HEK293T (cell line): ENCODE results near the gene EHBP1.
A peak's percentile ranks its signal among the peaks of the same experiment; 100 is the strongest.

Source experiments
- CTCF ChIA-PET: fragments of 350-600 bp; formaldehyde crosslinking; extraction: SDS; loops from one replicate; lab custom pipeline; 2021; ENCODE audit warnings: antibody characterized with exemption, inconsistent platforms; lab: Yijun Ruan, JAX
- POLR2A ChIA-PET: fragments of 350-600 bp; formaldehyde crosslinking; extraction: SDS; loops from one replicate; lab custom pipeline; 2020; ENCODE audit warnings: antibody characterized with exemption, inconsistent platforms; lab: Yijun Ruan, JAX
- DNase-seq: peaks from one replicate; pipeline ENCODE4 v3.0.0; 2012; ENCODE audit warnings: mixed read lengths; ENCODE audit errors: extremely low spot score
- ARNT ChIP-seq: fragments of 450-650 bp; IDR thresholded peaks from 2 replicates; pipeline ENCODE4 v1.6.1; 2017; ENCODE audit warnings: mild to moderate bottlenecking
- BHLHE40 ChIP-seq: fragments of 450-650 bp; IDR thresholded peaks from 2 replicates; pipeline ENCODE4 v1.6.1; 2016; ENCODE audit warnings: mild to moderate bottlenecking, moderate library complexity, borderline replicate concordance
- CTBP1 ChIP-seq: fragments of 450-650 bp; IDR thresholded peaks from 2 replicates; pipeline ENCODE4 v1.6.1; 2016; ENCODE audit warnings: borderline replicate concordance
- ELF4 ChIP-seq: fragments of 450-650 bp; IDR thresholded peaks from 2 replicates; pipeline ENCODE4 v1.6.1; 2017; ENCODE audit warnings: antibody characterized with exemption
- FOXA1 ChIP-seq: fragments of 450-650 bp; IDR thresholded peaks from 2 replicates; pipeline ENCODE4 v1.6.1; 2016; ENCODE audit warnings: mild to moderate bottlenecking
- FOXK2 ChIP-seq: fragments of 450-650 bp; IDR thresholded peaks from 2 replicates; pipeline ENCODE4 v1.6.1; 2016; ENCODE audit warnings: mild to moderate bottlenecking
- FOXM1 ChIP-seq: fragments of 450-650 bp; IDR thresholded peaks from 2 replicates; pipeline ENCODE4 v1.6.1; 2017; ENCODE audit warnings: mild to moderate bottlenecking, borderline replicate concordance
- HDGF ChIP-seq: fragments of 450-650 bp; IDR thresholded peaks from 2 replicates; pipeline ENCODE4 v1.6.1; 2017; ENCODE audit warnings: antibody characterized with exemption, borderline replicate concordance
- L3MBTL2 ChIP-seq: fragments of 450-650 bp; conservative IDR thresholded peaks from 2 replicates; pipeline ENCODE4 v1.6.1; 2016; ENCODE audit warnings: mild to moderate bottlenecking
- LEF1 ChIP-seq: fragments of 450-650 bp; IDR thresholded peaks from 2 replicates; pipeline ENCODE4 v1.6.1; 2017; ENCODE audit warnings: mild to moderate bottlenecking, borderline replicate concordance
- NFRKB ChIP-seq: fragments of 450-650 bp; IDR thresholded peaks from 2 replicates; pipeline ENCODE4 v1.6.1; 2016; ENCODE audit warnings: mild to moderate bottlenecking, moderate library complexity
- SP1 ChIP-seq: fragments of 450-650 bp; IDR thresholded peaks from 2 replicates; pipeline ENCODE4 v1.6.1; 2017
- SUZ12 ChIP-seq: fragments of 450-650 bp; IDR thresholded peaks from 2 replicates; pipeline ENCODE4 v1.6.1; 2016; ENCODE audit warnings: mild to moderate bottlenecking
- TARDBP ChIP-seq: fragments of 450-650 bp; IDR thresholded peaks from 2 replicates; pipeline ENCODE4 v1.6.1; 2016
- ZNF384 ChIP-seq: fragments of 450-650 bp; IDR thresholded peaks from 2 replicates; pipeline ENCODE4 v1.6.1; 2016
- TF ChIP-seq, protein P1 (sequence below): fragments of 450-650 bp; IDR thresholded peaks from 2 replicates; pipeline ENCODE4 v1.6.1; 2016

The EHBP1 gene

DNA sequence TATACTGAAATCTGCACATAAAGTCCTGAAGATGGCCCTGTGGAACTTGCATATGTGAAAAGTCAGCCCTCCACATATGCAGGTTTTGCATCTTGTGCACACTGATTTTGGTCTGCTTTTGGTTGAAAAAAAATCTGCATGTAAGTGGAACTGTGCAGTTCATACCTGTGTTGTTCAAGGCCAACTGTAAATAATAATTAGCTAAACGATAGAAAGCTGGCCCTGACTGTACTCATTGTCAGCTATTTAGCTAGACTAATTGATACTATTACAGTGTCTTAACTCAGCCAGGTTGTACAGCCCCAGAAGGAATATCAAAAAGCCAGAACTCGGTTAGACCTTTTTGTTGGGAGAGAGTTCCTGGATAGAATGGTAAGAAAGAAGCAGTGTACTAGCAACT, 54.5 kb downstream of the EHBP1 start:
- CTCF ChIA-PET, result no interaction called here
- POLR2A ChIA-PET, result no interaction called here
- no peak for DNase-seq
- TF ChIP-seq ELF4, result no peak
- TF ChIP-seq FOXM1, result no peak
- no peak for TF ChIP-seq BHLHE40
- TF ChIP-seq LEF1, result no peak
- TF ChIP-seq CTBP1, result no peak
- no peak for TF ChIP-seq TARDBP
- TF ChIP-seq L3MBTL2, result no peak

GRCh38 chr2:62760555-62760954, 55.0 kb downstream of the EHBP1 start:
- ChIA-PET POLR2A (no interaction called here), CTCF (no interaction called here)
- DNase-seq, result no peak
- TF ChIP-seq TARDBP (no peak), SUZ12 (no peak), FOXM1 (no peak), CTBP1 (no peak)

- no peak for DNase-seq
- ChIA-PET POLR2A (no interaction called here), CTCF (no interaction called here)
- TF ChIP-seq, protein P1, sequence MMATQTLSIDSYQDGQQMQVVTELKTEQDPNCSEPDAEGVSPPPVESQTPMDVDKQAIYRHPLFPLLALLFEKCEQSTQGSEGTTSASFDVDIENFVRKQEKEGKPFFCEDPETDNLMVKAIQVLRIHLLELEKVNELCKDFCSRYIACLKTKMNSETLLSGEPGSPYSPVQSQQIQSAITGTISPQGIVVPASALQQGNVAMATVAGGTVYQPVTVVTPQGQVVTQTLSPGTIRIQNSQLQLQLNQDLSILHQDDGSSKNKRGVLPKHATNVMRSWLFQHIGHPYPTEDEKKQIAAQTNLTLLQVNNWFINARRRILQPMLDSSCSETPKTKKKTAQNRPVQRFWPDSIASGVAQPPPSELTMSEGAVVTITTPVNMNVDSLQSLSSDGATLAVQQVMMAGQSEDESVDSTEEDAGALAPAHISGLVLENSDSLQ, result no peak
- no peak for TF ChIP-seq CTBP1
- TF ChIP-seq ZNF384, result no peak
- TF ChIP-seq SP1, result no peak
- no peak for TF ChIP-seq HDGF
- TF ChIP-seq NFRKB, result no peak
- TF ChIP-seq BHLHE40, result no peak
- TF ChIP-seq LEF1, result no peak
- no peak for TF ChIP-seq FOXA1
- TF ChIP-seq L3MBTL2, result no peak
- no peak for TF ChIP-seq ARNT
- no peak for TF ChIP-seq ELF4
- no peak for TF ChIP-seq SUZ12
- no peak for TF ChIP-seq FOXM1
These were observed 60.3 kb downstream of the EHBP1 start for GRCh38 chr2:62765619-62766376.

DNA sequence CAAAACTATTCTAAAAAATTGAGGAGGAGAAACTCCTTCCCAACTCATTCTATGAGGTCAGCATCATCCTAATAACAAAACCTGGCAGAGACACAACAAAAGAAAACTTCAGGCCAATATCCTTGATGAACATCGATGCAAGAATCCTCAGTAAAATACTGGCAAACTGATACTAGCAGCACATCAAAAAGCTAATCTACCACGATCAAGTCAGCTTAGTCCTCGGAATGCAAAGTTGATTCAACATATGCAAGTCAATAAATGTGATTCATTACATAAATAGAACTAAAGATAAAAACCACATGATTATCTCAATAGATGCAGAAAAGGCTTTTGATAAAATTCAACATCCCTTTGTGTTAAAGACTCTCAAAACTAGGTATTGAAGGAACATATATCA, 63.1 kb downstream of the EHBP1 start:
- no peak for TF ChIP-seq FOXK2
- TF ChIP-seq FOXM1, result no peak
- TF ChIP-seq TARDBP, result no peak
- TF ChIP-seq L3MBTL2, result no peak
- TF ChIP-seq CTBP1, result no peak
- ChIA-PET CTCF (interaction anchor here (0.5 kb wide), 1 partner anchor 48 kb away, joined by 3 read pairs; no protein-coding TSS in a partner anchor), POLR2A (no interaction called here)
- DNase-seq, result no peak

- POLR2A ChIA-PET, result no interaction called here
- CTCF ChIA-PET, result no interaction called here
- TF ChIP-seq HDGF, result no peak
- TF ChIP-seq NFRKB, result no peak
- TF ChIP-seq SP1, result no peak
- TF ChIP-seq, protein P1, result no peak
- TF ChIP-seq ZNF384, result no peak
- no peak for TF ChIP-seq CTBP1
- TF ChIP-seq TARDBP, result no peak
- no peak for TF ChIP-seq LEF1
- no peak for TF ChIP-seq FOXM1
- no peak for TF ChIP-seq L3MBTL2
- DNase-seq, result no peak
These were observed 65.1 kb downstream of the EHBP1 start for GRCh38 chr2:62770629-62771028.

GRCh38 chr2:62774555-62775366, 69.2 kb downstream of the EHBP1 start:
- ChIA-PET POLR2A (interaction anchor here (1.5 kb wide), 1 partner anchor 70 kb away, joined by 3 read pairs; the partner anchor contains the start of gene EHBP1), CTCF (interaction anchor here (0.6 to 4.3 kb wide), 5 partner anchors 71 to 636 kb away, joined by 3 to 24 read pairs (median 3); no protein-coding TSS in a partner anchor)
- DNase-seq, result peak; percentile 7
- no peak for TF ChIP-seq TARDBP
- TF ChIP-seq NFRKB, result no peak
- TF ChIP-seq LEF1, result no peak
- no peak for TF ChIP-seq FOXA1
- no peak for TF ChIP-seq FOXK2
- TF ChIP-seq CTBP1, result no peak
- no peak for TF ChIP-seq ZNF384
- no peak for TF ChIP-seq FOXM1
- TF ChIP-seq SP1, result no peak
- no peak for TF ChIP-seq L3MBTL2
- TF ChIP-seq SUZ12, result no peak
- no peak for TF ChIP-seq ARNT
- no peak for TF ChIP-seq HDGF
- no peak for TF ChIP-seq BHLHE40
- TF ChIP-seq, protein P1, result no peak
- no peak for TF ChIP-seq ELF4
